NB4 (cell line): ENCODE data around the gene ARMC12.

ENCODE experiments used
- DNase-seq: peaks from one replicate; pipeline ENCODE4 v3.0.0; 2010; ENCODE audit warnings: low read depth
- H3K4me3 ChIP-seq: one replicate; pipeline ENCODE4 v1.5.1; 2011; ENCODE audit warnings: mild to moderate bottlenecking, low read depth, low read length, moderate library complexity
- MYC ChIP-seq: IDR thresholded peaks from 2 replicates; pipeline ENCODE4 v1.6.1; 2011; ENCODE audit warnings: low read depth, low read length
- POLR2A ChIP-seq: IDR thresholded peaks from 2 replicates; pipeline ENCODE4 v1.6.1; 2011; ENCODE audit warnings: mild to moderate bottlenecking; ENCODE audit not compliant: insufficient read length; ENCODE audit errors: extremely low read depth
- TF ChIP-seq, protein P1 (sequence below): IDR thresholded peaks from one replicate; pipeline ENCODE4 v1.5.1; 2012; ENCODE audit warnings: low read depth, low read length
- TF ChIP-seq, protein P2 (sequence below): IDR thresholded peaks from 2 replicates; pipeline ENCODE4 v1.6.1; 2011; ENCODE audit warnings: low read depth, low read length

Gene ARMC12

DNA sequence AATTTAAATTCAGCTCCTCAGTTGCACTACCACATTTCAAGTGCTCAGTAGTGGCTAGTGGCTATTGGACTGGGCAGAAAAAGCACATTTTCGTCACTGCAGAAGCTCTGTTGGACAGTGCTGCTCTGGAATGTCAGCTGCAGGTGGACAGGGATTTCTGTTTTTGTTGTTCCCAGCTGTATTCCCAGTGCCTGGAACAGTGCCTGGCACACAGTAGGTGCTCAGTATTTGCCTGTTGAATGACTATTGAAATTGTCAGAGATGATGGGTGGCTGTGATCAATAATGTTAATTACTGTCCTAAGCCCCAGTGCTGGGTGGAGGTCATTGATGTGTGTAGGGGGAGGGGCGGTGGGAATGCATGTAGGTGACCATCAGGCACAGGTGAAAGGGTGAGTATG lies 49.4 kb downstream of the ARMC12 start:
- no peak for TF ChIP-seq MYC
- TF ChIP-seq, protein P1, sequence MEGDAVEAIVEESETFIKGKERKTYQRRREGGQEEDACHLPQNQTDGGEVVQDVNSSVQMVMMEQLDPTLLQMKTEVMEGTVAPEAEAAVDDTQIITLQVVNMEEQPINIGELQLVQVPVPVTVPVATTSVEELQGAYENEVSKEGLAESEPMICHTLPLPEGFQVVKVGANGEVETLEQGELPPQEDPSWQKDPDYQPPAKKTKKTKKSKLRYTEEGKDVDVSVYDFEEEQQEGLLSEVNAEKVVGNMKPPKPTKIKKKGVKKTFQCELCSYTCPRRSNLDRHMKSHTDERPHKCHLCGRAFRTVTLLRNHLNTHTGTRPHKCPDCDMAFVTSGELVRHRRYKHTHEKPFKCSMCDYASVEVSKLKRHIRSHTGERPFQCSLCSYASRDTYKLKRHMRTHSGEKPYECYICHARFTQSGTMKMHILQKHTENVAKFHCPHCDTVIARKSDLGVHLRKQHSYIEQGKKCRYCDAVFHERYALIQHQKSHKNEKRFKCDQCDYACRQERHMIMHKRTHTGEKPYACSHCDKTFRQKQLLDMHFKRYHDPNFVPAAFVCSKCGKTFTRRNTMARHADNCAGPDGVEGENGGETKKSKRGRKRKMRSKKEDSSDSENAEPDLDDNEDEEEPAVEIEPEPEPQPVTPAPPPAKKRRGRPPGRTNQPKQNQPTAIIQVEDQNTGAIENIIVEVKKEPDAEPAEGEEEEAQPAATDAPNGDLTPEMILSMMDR: no peak
- TF ChIP-seq, protein P2, sequence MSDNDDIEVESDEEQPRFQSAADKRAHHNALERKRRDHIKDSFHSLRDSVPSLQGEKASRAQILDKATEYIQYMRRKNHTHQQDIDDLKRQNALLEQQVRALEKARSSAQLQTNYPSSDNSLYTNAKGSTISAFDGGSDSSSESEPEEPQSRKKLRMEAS: no peak
- TF ChIP-seq POLR2A: no peak
- no peak overlapping the region for H3K4me3 ChIP-seq
- DNase-seq: no peak

DNA sequence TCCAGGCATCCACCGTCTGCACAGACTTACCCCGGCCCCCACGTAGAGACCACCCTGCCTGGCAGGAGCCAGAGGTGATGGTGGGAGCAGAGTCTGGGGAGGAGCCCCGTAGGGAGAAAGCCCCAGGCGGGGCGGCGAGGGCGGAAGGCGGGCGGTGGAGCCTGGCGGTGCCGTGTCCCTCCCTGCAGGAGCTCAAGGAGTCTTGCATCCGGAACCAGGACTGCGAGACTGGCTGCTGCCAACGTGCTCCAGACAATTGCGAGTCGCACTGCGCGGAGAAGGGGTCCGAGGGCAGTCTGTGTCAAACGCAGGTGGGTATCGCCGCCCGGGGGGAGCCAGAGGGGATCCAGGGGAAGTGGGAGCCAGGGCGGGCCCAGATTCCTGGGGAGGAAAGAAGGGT lies 50.0 kb downstream of the ARMC12 start:
- H3K4me3 ChIP-seq: no peak overlapping the region
- DNase-seq: no peak
- TF ChIP-seq MYC (no peak), POLR2A (no peak)
- TF ChIP-seq, protein P2: no peak
- TF ChIP-seq, protein P1: no peak

DNA sequence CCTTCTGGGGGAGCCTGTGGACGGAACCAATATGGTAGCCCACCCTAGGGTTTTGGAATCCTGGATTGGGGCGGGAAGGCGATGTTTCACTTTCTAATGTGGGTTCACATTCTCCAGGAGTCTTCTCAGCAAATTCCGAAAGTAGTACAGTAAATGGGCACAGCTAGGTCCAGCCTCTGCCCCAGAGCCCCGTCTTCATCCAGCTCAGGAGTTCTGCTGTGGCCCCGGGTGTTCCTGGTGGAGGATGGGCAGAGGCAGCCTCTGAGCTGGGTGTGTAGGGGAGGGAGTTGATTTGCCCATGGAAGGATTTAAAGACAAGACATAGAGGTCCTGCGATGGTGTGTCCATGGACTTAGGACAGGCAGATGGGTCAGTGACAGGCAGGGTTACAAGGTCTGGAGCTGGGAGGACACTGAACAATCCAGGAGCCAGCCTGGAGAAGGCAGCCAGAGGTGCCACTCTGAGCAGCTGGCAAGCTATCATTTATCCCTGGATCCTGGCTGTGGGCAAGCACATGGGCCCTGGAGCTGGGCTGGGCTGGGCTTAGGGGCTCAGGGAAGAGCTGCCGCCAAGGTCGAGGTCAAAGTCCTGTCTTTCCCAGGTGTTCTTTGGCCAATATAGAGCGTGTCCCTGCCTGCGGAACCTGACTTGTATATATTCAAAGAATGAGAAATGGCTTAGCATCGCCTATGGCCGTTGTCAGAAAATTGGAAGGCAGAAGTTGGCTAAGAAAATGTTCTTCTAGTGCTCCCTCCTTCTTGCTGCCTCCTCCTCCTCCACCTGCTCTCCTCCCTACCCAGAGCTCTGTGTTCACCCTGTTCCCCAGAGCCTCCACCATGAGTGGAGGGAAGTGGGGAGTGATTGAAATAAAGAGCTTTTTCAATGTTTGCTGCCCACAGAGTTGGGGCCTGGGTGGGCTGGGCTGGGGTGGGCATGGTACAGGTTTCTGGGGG lies 50.7 kb downstream of the ARMC12 start:
- H3K4me3 ChIP-seq: no peak overlapping the region
- TF ChIP-seq POLR2A: no peak
- TF ChIP-seq, protein P2: no peak
- no peak for TF ChIP-seq MYC
- TF ChIP-seq, protein P1: no peak
- DNase-seq: no peak

DNA sequence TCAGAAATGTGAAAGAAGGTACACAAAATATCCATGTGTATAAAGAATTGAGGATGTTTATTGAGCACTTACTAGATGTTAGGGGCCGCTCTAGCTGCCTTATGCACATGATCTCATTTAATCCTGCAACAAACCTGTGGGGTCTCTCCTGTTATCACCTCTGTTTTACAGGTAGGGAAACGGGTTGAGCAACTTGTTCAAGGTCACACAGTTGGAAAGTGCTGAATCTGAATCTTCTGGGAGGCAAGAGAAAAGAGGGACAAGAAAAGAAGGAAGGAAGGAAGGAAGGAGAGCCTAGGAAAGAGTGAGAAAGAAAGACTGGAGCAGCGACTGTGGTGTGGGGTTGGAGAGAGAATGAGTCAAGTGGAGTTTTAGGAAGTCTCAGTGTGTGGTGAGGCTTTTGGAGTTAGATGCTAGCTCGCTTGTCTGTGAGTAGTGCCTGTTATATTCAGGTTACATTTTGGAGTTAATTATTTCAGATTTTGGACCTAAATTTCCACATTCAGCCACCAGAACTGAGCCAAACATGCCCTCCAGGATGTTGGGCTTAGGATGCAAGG lies 51.7 kb downstream of the ARMC12 start:
- no peak overlapping the region for H3K4me3 ChIP-seq
- TF ChIP-seq, protein P1: no peak
- TF ChIP-seq, protein P2: no peak
- no peak for TF ChIP-seq MYC
- TF ChIP-seq POLR2A: no peak
- DNase-seq: no peak

DNA sequence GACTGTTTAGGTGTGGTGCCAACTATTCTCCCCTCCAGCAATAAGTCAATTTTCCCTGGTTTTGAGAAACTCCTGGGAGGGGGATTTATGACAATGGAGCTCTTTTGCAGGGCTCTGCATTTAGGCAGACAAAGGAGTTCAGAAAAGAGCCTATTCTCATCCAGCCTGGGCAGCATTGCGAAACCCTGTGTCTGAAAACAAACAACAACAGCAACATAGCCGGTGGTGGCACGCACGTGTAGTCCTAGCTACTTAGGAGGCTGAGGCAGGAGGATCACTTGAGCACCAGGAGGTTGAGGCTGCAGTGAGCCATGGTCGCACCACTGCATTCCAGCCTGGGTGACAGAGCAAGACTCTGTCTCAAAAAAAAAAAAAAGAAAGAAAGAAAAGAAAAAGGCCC lies 53.9 kb downstream of the ARMC12 start:
- no peak overlapping the region for H3K4me3 ChIP-seq
- TF ChIP-seq POLR2A (no peak), MYC (no peak)
- TF ChIP-seq, protein P2: no peak
- TF ChIP-seq, protein P1: no peak
- DNase-seq: no peak
